CD4-positive, CD25-positive, alpha-beta regulatory T cell (primary cell): ENCODE data around the gene MAP2K5. TPM values are rescaled to one million over a fixed set of nuclear protein-coding genes. Genes with fewer than 3 reads are reported as not detected.

Experiments
- ATAC-seq, 2 donors: fragments of 150-1000 bp; cut with Tn5 transposase; one replicate each; pipeline ENCODE4 v1.10.0; 2021; ENCODE audit warnings: low read depth in 2 of 2, moderate number of reproducible peaks in 2 of 2, moderate library complexity in 1 of 2
- DNase-seq, 3 donors: peaks; one replicate each; pipeline versions ENCODE4 v3.0.0 to v3.0.0-alpha.2; 2012 to 2022; ENCODE audit warnings: mixed read lengths in 1 of 3
- H3K27ac ChIP-seq: one replicate; pipeline ENCODE4 v1.7.0; 2013; ENCODE audit warnings: mild to moderate bottlenecking, low read length; ENCODE audit not compliant: insufficient read depth, poor library complexity, severe bottlenecking
- H3K27me3 ChIP-seq: one replicate; pipeline ENCODE4 v1.7.0; 2013; ENCODE audit warnings: low read length; ENCODE audit not compliant: control insufficient read depth, insufficient read depth
- H3K36me3 ChIP-seq: one replicate; pipeline ENCODE4 v1.7.0; 2013; ENCODE audit warnings: mild to moderate bottlenecking, low read length, moderate library complexity; ENCODE audit not compliant: control insufficient read depth, insufficient read depth
- H3K4me1 ChIP-seq: 2 replicates; pipeline ENCODE4 v1.7.0; 2013; ENCODE audit warnings: mild to moderate bottlenecking, low read length; ENCODE audit not compliant: insufficient read depth, control insufficient read depth, poor library complexity, severe bottlenecking
- H3K4me3 ChIP-seq: one replicate; pipeline ENCODE4 v1.7.0; 2013; ENCODE audit warnings: low read depth, mild to moderate bottlenecking, low read length, moderate library complexity
- H3K9me3 ChIP-seq, 2 experiments: 1 replicate in 1 of 2; 2 replicates in 1 of 2; pipeline ENCODE4 v1.7.0; 2013; ENCODE audit warnings: low read length in 2 of 2, mild to moderate bottlenecking in 1 of 2, moderate library complexity in 1 of 2; ENCODE audit not compliant: control insufficient read depth in 2 of 2
- H3K27ac Mint-ChIP-seq, 3 donors: one replicate each; pipeline ENCODE4 v1.8.0; 2020 to 2022; ENCODE audit warnings: mild to moderate bottlenecking in 3 of 3, mixed read lengths in 3 of 3, moderate library complexity in 2 of 3
- H3K27me3 Mint-ChIP-seq: one replicate; pipeline ENCODE4 v1.8.0; 2022; ENCODE audit warnings: mild to moderate bottlenecking, mixed read lengths
- H3K36me3 Mint-ChIP-seq: one replicate; pipeline ENCODE4 v1.8.0; 2020; ENCODE audit warnings: mixed read lengths
- H3K4me1 Mint-ChIP-seq, 4 donors: one replicate each; pipeline ENCODE4 v1.8.0; 2020 to 2022; ENCODE audit warnings: mixed read lengths in 4 of 4, mild to moderate bottlenecking in 1 of 4
- H3K4me3 Mint-ChIP-seq, 4 donors: one replicate each; pipeline ENCODE4 v1.8.0; 2020 to 2022; ENCODE audit warnings: mild to moderate bottlenecking in 4 of 4, mixed read lengths in 4 of 4, moderate library complexity in 3 of 4
- H3K9me3 Mint-ChIP-seq, 7 donors: one replicate each; pipeline ENCODE4 v1.8.0; 2020 to 2022; ENCODE audit warnings: mixed read lengths in 7 of 7, mild to moderate bottlenecking in 3 of 7, moderate library complexity in 2 of 7
- polyA plus RNA-seq, 4 donors: library from polyadenylated mRNA; unstranded; fragments of 300-500 nt; fragmentation: Illumina TruSeq; gene quantifications; one replicate each; pipeline ENCODE4 v1.2.3, GENCODE V29; 2021
- total RNA-seq: library from RNA; stranded (reverse); gene quantifications from one replicate; pipeline ENCODE4 v1.2.3, GENCODE V29; 2022

Gene MAP2K5
- total and polyA plus RNA-seq, 5 donors from 2014 or later = 14.5 to 30.8 (median 17.0) TPM

DNA sequence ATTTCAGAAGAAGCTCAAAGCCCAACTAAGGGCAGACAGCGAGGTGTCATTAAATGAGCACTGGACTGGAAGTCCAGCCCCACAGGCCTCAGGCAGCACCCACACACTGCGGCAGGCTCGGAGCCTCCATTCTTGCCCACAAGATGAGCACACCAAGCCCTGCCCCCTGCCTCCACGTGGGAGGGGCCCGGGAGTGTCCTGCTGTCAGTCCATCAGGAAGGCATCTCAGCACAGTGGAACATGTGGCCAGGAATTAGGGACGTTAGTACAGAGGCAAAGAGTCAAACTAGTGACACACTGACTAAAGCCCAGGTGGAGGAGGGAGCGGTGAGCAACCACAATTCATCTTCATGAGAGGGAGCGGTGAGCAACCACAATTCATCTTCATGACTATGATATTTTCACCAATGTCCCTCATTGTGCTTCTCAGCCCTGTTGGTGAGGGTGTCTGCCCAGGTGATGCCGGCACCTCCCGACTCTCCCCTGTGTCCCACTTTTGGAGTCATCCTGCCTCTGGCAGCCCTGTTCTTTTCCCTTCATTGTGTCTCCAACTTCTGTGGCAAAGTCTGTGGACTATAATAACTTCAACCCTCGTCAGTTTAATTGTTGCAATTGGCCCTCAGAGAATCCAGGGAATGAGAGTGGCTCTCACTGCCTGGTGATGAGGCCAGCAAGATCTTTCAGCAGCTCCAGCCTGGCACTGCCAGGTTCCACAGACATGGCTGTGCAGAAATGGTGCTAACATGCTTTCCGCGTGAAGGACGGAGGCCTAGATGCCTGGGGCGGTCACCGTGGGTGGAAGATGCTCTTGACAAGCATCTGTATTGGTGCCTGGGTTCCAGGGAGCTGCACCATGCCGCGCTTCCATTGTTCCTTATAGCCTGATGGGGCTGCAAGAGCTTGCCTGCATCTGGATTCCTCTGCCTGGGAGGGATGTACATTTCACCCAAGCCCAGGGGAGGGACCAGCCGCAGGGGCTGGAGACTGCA lies 259.7 kb downstream of the MAP2K5 start:
- DNase-seq = no peak
- Histone ChIP-seq H3K27me3 (no peaks in the 10 kb centered on the region), H3K4me1 (no peaks in the 10 kb centered on the region), H3K36me3 (no peaks in the 10 kb centered on the region), H3K9me3 (no peaks in the 10 kb centered on the region), H3K4me3 (no peak overlapping the region), H3K27ac (no peak overlapping the region)
- no peaks in the 10 kb centered on the region for H3K4me1 Mint-ChIP-seq
- no peak overlapping the region for H3K4me3 Mint-ChIP-seq
- H3K9me3 Mint-ChIP-seq = peaks cover 0 to 1% (median 0%) of the 10 kb centered on the region in 7 donors
- no peak overlapping the region for H3K27ac Mint-ChIP-seq
- H3K27me3 Mint-ChIP-seq = no peaks in the 10 kb centered on the region
- peaks cover 9% of the 10 kb centered on the region for H3K36me3 Mint-ChIP-seq
- no peak for ATAC-seq

DNA sequence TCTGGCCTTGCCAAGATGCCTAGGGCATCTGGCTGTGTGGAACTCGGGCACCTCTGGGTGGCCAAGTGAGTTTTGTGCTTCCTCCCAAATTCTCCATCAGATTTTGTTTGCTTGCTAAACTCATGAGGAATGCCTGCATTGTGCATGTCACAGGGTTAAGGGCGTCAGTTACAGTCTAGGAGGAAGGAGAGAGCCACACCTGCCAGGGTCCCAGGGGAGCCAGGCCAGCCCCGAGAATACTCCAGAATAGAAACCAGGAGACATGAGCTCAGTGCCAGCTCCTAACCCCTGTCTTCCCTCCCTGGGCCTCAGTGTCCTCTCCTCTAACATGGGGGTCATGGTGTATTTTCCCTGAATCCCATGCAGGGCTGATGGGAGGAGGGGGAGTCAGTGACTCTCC lies 260.8 kb downstream of the MAP2K5 start:
- no peak overlapping the region for H3K4me3 Mint-ChIP-seq
- H3K27ac Mint-ChIP-seq = no peak overlapping the region
- peaks cover 0 to 2% (median 0%) of the 10 kb centered on the region in 4 donors for H3K4me1 Mint-ChIP-seq
- DNase-seq = no peak
- ATAC-seq = no peak
- Histone ChIP-seq H3K9me3 (no peaks in the 10 kb centered on the region), H3K4me3 (no peak overlapping the region), H3K27ac (no peak overlapping the region), H3K4me1 (no peaks in the 10 kb centered on the region), H3K27me3 (no peaks in the 10 kb centered on the region), H3K36me3 (no peaks in the 10 kb centered on the region)
- H3K27me3 Mint-ChIP-seq = no peaks in the 10 kb centered on the region
- H3K36me3 Mint-ChIP-seq = peaks cover 18% of the 10 kb centered on the region
- H3K9me3 Mint-ChIP-seq = peaks cover 0 to 1% (median 0%) of the 10 kb centered on the region in 7 donors

DNA sequence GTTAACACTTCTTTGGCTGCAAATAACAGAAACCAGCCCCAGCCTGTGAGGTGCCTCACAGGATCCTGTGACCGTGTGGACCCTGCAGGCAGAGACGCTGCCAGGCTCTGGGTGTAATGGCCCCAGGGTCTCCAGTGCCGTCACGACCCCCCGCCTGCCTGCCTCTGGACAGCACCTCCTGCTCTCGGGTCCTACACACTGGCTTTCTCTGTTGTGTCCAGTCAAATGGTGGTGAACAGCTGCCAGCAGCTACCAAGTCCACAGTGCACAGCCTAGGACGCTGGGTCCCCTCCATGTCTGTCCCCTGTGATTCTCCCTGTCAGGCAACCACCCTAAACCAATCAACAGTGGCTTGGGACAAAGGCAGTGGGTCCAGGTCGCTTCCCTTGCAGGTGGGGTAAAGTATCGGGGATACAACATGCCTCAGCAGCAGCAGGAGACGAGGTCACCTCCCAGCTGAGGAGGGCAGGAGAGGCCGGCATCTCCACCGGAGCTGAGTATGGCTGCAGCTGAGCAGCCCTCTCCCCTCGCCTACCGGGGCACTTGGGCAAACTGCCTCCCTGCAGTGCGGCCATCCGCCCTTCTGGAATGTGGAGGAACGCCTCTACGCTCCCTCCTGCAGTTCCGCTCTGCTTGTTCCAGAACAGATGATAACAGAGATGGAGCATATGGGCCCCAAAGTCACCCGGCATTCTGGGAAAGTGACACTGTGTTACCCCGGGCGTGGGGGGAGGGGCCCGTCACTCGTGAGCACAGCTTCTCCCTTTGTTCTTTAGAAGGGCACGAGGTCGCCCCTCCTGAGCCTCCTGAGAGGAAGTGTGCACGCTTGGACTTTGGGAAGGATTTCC lies 261.7 kb downstream of the MAP2K5 start:
- DNase-seq (no peak), ATAC-seq (no peak)
- peaks cover 0 to 1% (median 0%) of the 10 kb centered on the region in 7 donors for H3K9me3 Mint-ChIP-seq
- Histone ChIP-seq H3K27ac (no peak overlapping the region), H3K36me3 (no peaks in the 10 kb centered on the region), H3K4me1 (no peaks in the 10 kb centered on the region), H3K9me3 (no peaks in the 10 kb centered on the region), H3K4me3 (no peak overlapping the region), H3K27me3 (no peaks in the 10 kb centered on the region)
- no peak overlapping the region for H3K4me3 Mint-ChIP-seq
- H3K4me1 Mint-ChIP-seq = peaks cover 0 to 6% (median 0%) of the 10 kb centered on the region in 4 donors
- H3K36me3 Mint-ChIP-seq = peaks cover 23% of the 10 kb centered on the region
- H3K27me3 Mint-ChIP-seq = peaks cover 5% of the 10 kb centered on the region
- no peak overlapping the region for H3K27ac Mint-ChIP-seq

DNA sequence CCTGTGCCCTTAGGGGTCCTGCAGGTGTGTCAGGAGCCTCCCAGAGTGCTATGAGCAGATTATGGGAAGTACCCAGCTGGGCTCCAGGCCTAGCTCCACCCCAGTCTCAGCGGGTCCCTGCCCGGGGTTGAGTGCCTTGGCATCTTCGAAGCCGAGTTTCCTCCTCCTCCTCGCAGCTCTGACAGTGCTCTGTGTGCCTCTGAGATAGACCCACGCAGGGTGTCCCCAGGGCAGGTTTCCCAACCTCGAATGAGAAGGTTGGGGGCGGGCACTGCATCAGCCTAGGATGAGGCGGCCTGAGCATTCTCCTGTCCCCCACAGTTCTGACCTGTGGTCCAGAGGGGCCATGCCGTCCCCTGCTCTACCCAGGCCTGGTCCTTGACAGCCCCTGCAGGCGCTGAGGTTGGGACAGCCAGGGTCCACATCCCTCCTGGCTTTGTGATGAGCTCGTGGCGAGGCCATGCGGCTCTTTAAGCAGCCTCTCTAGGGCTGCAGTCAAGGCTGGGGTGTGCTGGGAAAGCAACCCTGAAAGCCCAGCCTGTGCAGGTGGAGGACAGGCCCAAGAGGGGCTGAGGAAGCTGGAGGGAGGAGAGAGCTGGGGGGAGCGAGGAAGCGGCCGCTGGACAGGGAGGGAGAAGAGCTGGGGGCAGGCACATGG lies 262.6 kb downstream of the MAP2K5 start:
- Mint-ChIP-seq H3K27me3 (peaks cover 5% of the 10 kb centered on the region), H3K27ac (no peak overlapping the region), H3K9me3 (peaks cover 0 to 1% (median 0%) of the 10 kb centered on the region in 7 donors), H3K36me3 (peaks cover 19% of the 10 kb centered on the region), H3K4me3 (no peak overlapping the region), H3K4me1 (peaks cover 0 to 6% (median 0%) of the 10 kb centered on the region in 4 donors)
- ATAC-seq = no peak
- Histone ChIP-seq H3K27ac (no peak overlapping the region), H3K27me3 (no peaks in the 10 kb centered on the region), H3K9me3 (no peaks in the 10 kb centered on the region), H3K4me3 (no peak overlapping the region), H3K4me1 (no peaks in the 10 kb centered on the region), H3K36me3 (no peaks in the 10 kb centered on the region)
- no peak for DNase-seq

DNA sequence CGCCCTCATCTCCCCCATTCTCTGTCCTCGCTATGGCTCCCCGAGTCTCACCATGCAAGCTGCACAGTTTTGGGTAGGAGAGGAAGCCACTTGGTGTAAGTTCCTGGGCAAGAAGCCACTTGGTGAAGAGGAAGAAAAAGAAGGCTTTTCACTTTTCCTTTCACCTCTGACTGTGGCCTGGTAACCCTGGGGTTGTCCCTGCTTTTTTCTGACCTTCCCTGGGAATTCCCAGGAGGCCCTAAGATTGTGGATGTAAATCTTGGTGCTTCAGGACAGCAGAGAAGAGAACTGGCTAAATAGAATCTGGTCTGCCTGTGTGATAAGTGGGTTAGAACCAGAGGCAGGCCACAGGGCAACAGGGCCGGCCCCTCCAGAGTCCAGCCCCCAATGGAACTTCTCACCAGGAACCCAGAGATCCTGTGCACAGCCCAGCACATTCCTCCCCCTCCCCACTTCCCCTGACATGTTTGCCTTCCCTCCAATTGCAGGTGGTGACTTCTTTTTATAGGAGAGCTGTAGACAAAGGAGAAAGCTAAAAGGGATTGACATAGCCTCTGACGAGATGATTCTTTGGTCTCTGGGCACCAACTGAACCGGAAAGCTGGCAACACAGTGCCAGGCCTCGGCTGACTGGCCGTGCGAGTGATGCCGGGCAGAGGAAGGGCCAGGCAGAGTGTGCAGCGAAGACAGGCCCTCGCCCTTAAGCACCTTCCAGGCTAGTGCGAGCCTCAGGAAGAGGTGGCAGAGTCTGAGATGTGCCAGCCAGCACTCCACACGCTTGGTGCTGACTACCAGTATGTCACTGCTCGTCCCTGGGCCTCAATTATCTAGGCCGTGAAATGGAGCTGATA lies 263.4 kb downstream of the MAP2K5 start:
- Histone ChIP-seq H3K4me3 (no peak overlapping the region), H3K9me3 (no peaks in the 10 kb centered on the region), H3K27me3 (no peaks in the 10 kb centered on the region), H3K4me1 (no peaks in the 10 kb centered on the region), H3K27ac (no peak overlapping the region), H3K36me3 (no peaks in the 10 kb centered on the region)
- H3K36me3 Mint-ChIP-seq = peaks cover 18% of the 10 kb centered on the region
- H3K9me3 Mint-ChIP-seq = peaks cover 0 to 1% (median 0%) of the 10 kb centered on the region in 7 donors
- H3K4me3 Mint-ChIP-seq = no peak overlapping the region
- no peak overlapping the region for H3K27ac Mint-ChIP-seq
- DNase-seq (no peak), ATAC-seq (no peak)
- peaks cover 5% of the 10 kb centered on the region for H3K27me3 Mint-ChIP-seq
- peaks cover 0 to 6% (median 0%) of the 10 kb centered on the region in 4 donors for H3K4me1 Mint-ChIP-seq

DNA sequence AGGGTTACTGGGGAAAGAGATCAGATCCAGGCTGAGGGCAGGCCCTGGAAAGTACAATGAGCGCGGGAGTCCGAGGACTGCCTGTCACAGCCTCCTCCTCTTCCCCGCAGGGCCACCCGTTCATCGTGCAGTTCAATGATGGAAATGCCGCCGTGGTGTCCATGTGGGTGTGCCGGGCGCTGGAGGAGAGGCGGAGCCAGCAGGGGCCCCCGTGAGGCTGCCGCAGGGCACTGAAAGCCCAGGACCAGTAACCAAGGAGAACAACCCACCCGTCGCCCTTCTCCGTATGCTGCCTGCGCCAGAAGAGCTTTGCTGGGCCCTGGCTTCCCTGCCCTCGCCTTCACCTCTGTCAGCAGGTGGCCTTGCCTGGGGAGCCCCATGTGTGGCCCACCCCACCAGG lies 264.0 kb downstream of the MAP2K5 start:
- Mint-ChIP-seq H3K27ac (no peak overlapping the region), H3K36me3 (peaks cover 18% of the 10 kb centered on the region), H3K4me3 (no peak overlapping the region), H3K27me3 (peaks cover 5% of the 10 kb centered on the region), H3K9me3 (peaks cover 0 to 1% (median 0%) of the 10 kb centered on the region in 7 donors), H3K4me1 (peaks cover 0 to 6% (median 0%) of the 10 kb centered on the region in 4 donors)
- H3K9me3 ChIP-seq = no peaks in the 10 kb centered on the region
- H3K4me3 ChIP-seq = no peak overlapping the region
- ATAC-seq = no peak
- no peaks in the 10 kb centered on the region for H3K27me3 ChIP-seq
- DNase-seq = no peak
- no peak overlapping the region for H3K27ac ChIP-seq
- H3K4me1 ChIP-seq = no peaks in the 10 kb centered on the region
- no peaks in the 10 kb centered on the region for H3K36me3 ChIP-seq

DNA sequence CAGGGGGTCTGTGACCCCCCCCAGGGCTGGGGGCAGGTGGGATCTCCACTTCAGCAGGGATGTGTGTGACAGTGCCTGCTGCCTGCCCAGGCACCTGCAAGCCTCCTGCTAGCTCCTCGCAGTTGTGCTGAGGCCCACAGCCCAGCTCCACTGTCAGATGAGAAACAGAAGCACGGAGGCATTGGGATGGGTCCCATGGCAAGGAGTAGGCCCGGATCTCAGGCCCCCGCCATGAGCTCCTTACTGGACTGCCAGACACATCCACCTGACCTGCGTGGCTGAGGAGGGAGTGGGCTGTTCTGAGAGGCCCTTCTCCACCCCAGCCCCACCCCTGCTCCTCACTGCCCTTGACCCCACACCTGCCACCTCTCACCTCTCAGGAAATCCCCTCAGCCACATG lies 264.6 kb downstream of the MAP2K5 start:
- Histone ChIP-seq H3K9me3 (no peaks in the 10 kb centered on the region), H3K27me3 (no peaks in the 10 kb centered on the region), H3K4me3 (no peak overlapping the region), H3K27ac (no peak overlapping the region), H3K4me1 (no peaks in the 10 kb centered on the region), H3K36me3 (no peaks in the 10 kb centered on the region)
- DNase-seq (no peak), ATAC-seq (no peak)
- Mint-ChIP-seq H3K4me1 (peaks cover 0 to 6% (median 0%) of the 10 kb centered on the region in 4 donors), H3K27ac (peak overlapping the region in 1 of 3 donors; percentile 50), H3K4me3 (no peak overlapping the region), H3K36me3 (peaks cover 20% of the 10 kb centered on the region), H3K27me3 (peaks cover 6% of the 10 kb centered on the region), H3K9me3 (no peaks in the 10 kb centered on the region)
